A549 (cell line): Measurements from ENCODE around the gene CCDC142.

Experiments
- CTCF ChIP-seq: fragments of >200 bp; sonication (Bioruptor Twin); formaldehyde crosslinking; IDR thresholded peaks from 3 replicates; pipeline ENCODE4 v1.5.1; 2016
- E2F6 ChIP-seq: IDR thresholded peaks from 2 replicates; pipeline ENCODE4 v1.6.1; 2012; ENCODE audit warnings: low read depth, borderline replicate concordance
- MYC ChIP-seq: IDR thresholded peaks from 2 replicates; pipeline ENCODE4 v1.6.1; 2012; ENCODE audit warnings: mild to moderate bottlenecking, inconsistent platforms, low read length, improper control_type of control experiment, borderline replicate concordance
- PBX3 ChIP-seq: IDR thresholded peaks from 2 replicates; pipeline ENCODE4 v1.6.1; 2012
- POLR2A ChIP-seq: IDR thresholded peaks from 2 replicates; pipeline ENCODE4 v1.6.1; 2012; ENCODE audit warnings: mild to moderate bottlenecking, low read length
- REST ChIP-seq: fragments of 200-600 bp; sonication (generic); IDR thresholded peaks from 2 replicates; pipeline ENCODE4 v1.6.1; 2016; ENCODE audit warnings: antibody characterized with exemption, mild to moderate bottlenecking, moderate library complexity
- SMC3 ChIP-seq: fragments of >200 bp; sonication (Bioruptor Twin); formaldehyde crosslinking; IDR thresholded peaks from 3 replicates; pipeline ENCODE4 v1.6.1; 2018; ENCODE audit warnings: inconsistent platforms

GRCh38 chr2:74457549-74458131 is 25.2 kb downstream of the CCDC142 start:
- TF ChIP-seq PBX3 = no peak; the same call in 1 of the 2 replicates
- no peak for TF ChIP-seq SMC3
- TF ChIP-seq CTCF = no peak
- peak; percentile 53 for TF ChIP-seq POLR2A
- no peak for TF ChIP-seq REST
- peak; percentile 4; the same call in 1 of the 2 replicates for TF ChIP-seq E2F6
- no peak for TF ChIP-seq MYC
